Embryonic facial prominence (tissue), 1 donor: Measurements from ENCODE around the gene RNF10.
"Not testable (repeated sequence)": the region's sequence is repeated elsewhere in the genome, so short reads cannot be mapped to it uniquely, and the experiment has no call there.

Source experiments
- DNase-seq: peaks from one replicate; pipeline ENCODE4 v3.0.0-alpha.2; 2016; ENCODE audit errors: extremely low spot score

The RNF10 gene

GRCh38 chr12:120617193-120617592 lies 83.0 kb downstream of the RNF10 start:
- not testable (repeated sequence) for DNase-seq

DNA sequence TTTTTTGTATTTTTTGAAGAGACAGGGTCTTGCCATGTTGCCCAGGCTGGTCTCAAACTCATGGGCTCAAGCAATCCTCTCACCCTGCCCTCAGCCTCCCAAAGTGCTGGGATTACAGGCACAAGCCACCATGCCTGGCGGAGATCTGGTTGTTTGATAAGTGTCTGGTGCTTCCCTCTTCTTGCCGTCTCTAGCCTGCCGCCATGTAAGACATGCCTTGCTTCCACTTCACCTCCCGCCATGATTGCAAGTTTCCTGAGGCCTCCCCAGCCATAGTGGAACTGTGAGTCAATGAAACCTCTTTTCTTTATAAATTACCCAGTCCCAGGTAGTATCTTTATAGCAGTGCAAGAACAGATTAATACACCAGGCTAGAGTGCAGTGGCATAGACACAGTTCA lies 83.6 kb downstream of the RNF10 start:
- not testable (repeated sequence) for DNase-seq

- no peak for DNase-seq
Measured at GRCh38 chr12:120618954-120619615, 84.9 kb downstream of the RNF10 start.

DNA sequence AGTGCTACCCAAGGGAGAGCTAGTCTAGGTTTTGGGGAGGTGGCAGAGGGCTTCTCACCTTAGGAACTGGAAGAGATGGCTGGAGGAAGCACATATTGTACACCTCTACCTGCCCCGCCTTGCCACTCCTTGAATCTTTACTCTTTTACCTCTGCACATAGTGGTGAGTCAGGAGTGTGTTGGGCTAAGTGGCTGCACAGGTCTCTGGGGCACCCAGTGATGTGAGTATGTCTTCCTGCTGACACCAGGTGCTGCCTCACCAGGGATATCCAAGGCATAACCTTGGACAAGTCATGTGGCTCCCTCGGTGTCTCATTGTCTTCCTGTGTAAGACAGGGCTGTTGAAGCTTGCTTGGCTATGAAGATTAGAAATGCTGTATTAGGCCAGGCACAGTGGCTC lies 86.5 kb downstream of the RNF10 start:
- no peak for DNase-seq

DNA sequence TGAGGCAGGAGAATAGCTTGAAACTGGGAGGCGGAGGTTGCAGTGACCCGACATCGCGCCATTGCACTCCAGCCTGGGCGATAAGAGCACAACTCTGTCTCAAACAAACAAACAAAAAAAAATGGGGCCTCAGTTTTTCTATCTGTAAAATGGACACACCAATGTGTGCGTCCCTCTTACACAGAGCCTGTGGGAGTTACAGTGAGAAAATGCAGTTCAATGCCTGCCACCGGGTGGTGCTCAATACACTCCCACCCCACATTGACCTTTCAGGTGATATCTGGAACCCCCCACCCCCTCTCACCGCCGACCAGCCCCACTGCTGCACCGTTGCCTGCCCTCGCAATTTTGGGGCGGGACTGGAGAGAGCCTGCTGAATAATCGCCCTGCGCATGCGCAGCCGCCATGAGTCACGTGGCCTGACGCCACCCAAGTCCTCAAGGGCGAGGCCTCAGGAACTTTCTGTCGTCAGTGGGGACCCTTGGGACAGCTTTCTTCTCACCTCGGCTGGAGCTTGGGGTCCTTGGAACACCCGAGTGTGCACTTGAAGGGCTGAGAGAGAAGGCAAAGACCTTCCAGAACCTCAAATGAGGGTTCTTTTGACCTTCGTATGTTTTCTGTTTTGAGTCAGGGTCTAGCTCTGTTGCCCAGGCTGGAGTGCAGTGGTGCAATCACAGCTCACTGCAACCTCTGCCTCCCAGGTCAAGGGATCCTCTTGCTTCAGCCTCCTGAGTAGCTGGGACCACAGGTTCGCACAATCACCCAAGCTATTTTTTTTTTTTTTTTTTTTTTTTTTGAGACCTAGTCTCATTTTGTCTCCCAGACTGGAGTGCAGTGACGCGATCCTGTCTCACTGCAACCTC lies 91.6 kb downstream of the RNF10 start:
- no peak for DNase-seq
